Liver (tissue), 9 donors: ENCODE data around the gene LMBR1L. TPM values are rescaled to one million over a fixed set of nuclear protein-coding genes. Genes with fewer than 3 reads are reported as not detected.

ENCODE experiments used
- DNase-seq: peaks from one replicate; pipeline ENCODE4 v3.0.0-alpha.2; 2017; ENCODE audit warnings: low spot score
- H3K27ac ChIP-seq, 2 donors: one replicate each; pipeline ENCODE4 v1.7.0; 2013; ENCODE audit warnings: inconsistent platforms in 2 of 2, low read length in 2 of 2, control low read depth in 1 of 2, low read depth in 1 of 2, mild to moderate bottlenecking in 1 of 2
- H3K27me3 ChIP-seq, 4 donors: one replicate each; pipeline versions ENCODE4 v1.6.1 to v1.7.0; 2013; ENCODE audit warnings: low read length in 3 of 4, inconsistent platforms in 1 of 4, mild to moderate bottlenecking in 1 of 4, moderate library complexity in 1 of 4; ENCODE audit not compliant: control insufficient read depth in 4 of 4, insufficient read depth in 4 of 4
- H3K36me3 ChIP-seq, 4 donors: one replicate each; pipeline versions ENCODE4 v1.6.1 to v1.7.0; 2013; ENCODE audit warnings: low read length in 3 of 4, mild to moderate bottlenecking in 3 of 4, low read depth in 1 of 4, moderate library complexity in 1 of 4; ENCODE audit not compliant: control insufficient read depth in 4 of 4, insufficient read depth in 3 of 4
- H3K4me1 ChIP-seq, 4 donors: one replicate each; pipeline versions ENCODE4 v1.6.1 to v1.7.0; 2013; ENCODE audit warnings: low read length in 3 of 4, mild to moderate bottlenecking in 3 of 4, moderate library complexity in 1 of 4; ENCODE audit not compliant: control insufficient read depth in 4 of 4, insufficient read depth in 4 of 4
- H3K4me3 ChIP-seq, 3 donors: one replicate each; pipeline versions ENCODE4 v1.6.1 to v1.7.0; 2013; ENCODE audit warnings: low read length in 3 of 3, control low read depth in 1 of 3, low read depth in 1 of 3, mild to moderate bottlenecking in 1 of 3
- H3K9ac ChIP-seq, 2 donors: one replicate each; pipeline ENCODE4 v1.7.0; 2013; ENCODE audit warnings: low read length in 2 of 2, mild to moderate bottlenecking in 2 of 2, moderate library complexity in 2 of 2, control low read depth in 1 of 2, low read depth in 1 of 2
- H3K9me3 ChIP-seq, 4 donors: one replicate each; pipeline versions ENCODE4 v1.6.1 to v1.7.0; 2013; ENCODE audit warnings: low read length in 3 of 4; ENCODE audit not compliant: control insufficient read depth in 4 of 4
- CTCF ChIP-seq: fragments of 150-350 bp; IDR thresholded peaks from 2 replicates; pipeline ENCODE4 v1.5.1; 2017; ENCODE audit warnings: improper control_type of control experiment, low read depth, low read length; ENCODE audit not compliant: missing input control
- EGR1 ChIP-seq, 2 donors: IDR thresholded peaks; 2 replicates each; pipeline ENCODE4 v1.6.1; 2016 to 2018; ENCODE audit warnings: antibody characterized with exemption in 2 of 2, low read depth in 2 of 2
- FOXA1 ChIP-seq: IDR thresholded peaks from 2 replicates; pipeline ENCODE4 v1.6.1; 2016; ENCODE audit warnings: antibody characterized with exemption
- GABPA ChIP-seq, 2 donors: IDR thresholded peaks in 1 of 2; conservative IDR thresholded peaks in 1 of 2; 2 replicates each; pipeline ENCODE4 v1.6.1; 2016; ENCODE audit warnings: antibody characterized with exemption in 2 of 2, mild to moderate bottlenecking in 1 of 2, moderate library complexity in 1 of 2
- HNF4A ChIP-seq, 2 donors: conservative IDR thresholded peaks; 2 replicates each; pipeline ENCODE4 v1.6.1; 2016; ENCODE audit warnings: antibody characterized with exemption in 2 of 2, mild to moderate bottlenecking in 2 of 2
- HNF4G ChIP-seq: IDR thresholded peaks from 2 replicates; pipeline ENCODE4 v1.6.1; 2016; ENCODE audit warnings: antibody characterized with exemption
- JUND ChIP-seq, 2 donors: IDR thresholded peaks; 2 replicates each; pipeline ENCODE4 v1.6.1; 2016; ENCODE audit warnings: antibody characterized with exemption in 2 of 2
- MAX ChIP-seq: IDR thresholded peaks from 2 replicates; pipeline ENCODE4 v1.6.1; 2016; ENCODE audit warnings: antibody characterized with exemption
- NR2F2 ChIP-seq: IDR thresholded peaks from 2 replicates; pipeline ENCODE4 v1.6.1; 2016; ENCODE audit warnings: antibody characterized with exemption
- RAD21 ChIP-seq, 2 donors: IDR thresholded peaks; 2 replicates each; pipeline ENCODE4 v1.6.1; 2016; ENCODE audit warnings: antibody characterized with exemption in 2 of 2, mild to moderate bottlenecking in 2 of 2
- RXRA ChIP-seq, 2 donors: IDR thresholded peaks; 2 replicates each; pipeline ENCODE4 v1.6.1; 2017 to 2018; ENCODE audit warnings: antibody characterized with exemption in 2 of 2, mild to moderate bottlenecking in 1 of 2
- SP1 ChIP-seq: IDR thresholded peaks from 2 replicates; pipeline ENCODE4 v1.6.1; 2018; ENCODE audit warnings: antibody characterized with exemption, mild to moderate bottlenecking
- TAF1 ChIP-seq: conservative IDR thresholded peaks from 2 replicates; pipeline ENCODE4 v1.6.1; 2016; ENCODE audit warnings: antibody characterized with exemption, mild to moderate bottlenecking
- YY1 ChIP-seq: IDR thresholded peaks from 2 replicates; pipeline ENCODE4 v1.6.1; 2016; ENCODE audit warnings: antibody characterized with exemption, mild to moderate bottlenecking
- WGBS: extraction: QIAGEN DNeasy Blood & Tissue Kit; methylation state at CpG from one replicate; pipeline ENCODE4 v1.1.7; 2013; 5-methylcytosine and 5-hydroxymethylcytosine counted together
- polyA plus RNA-seq, 2 donors: library from polyadenylated mRNA; stranded (reverse) in 1 of 2; unstranded in 1 of 2; fragments of 200-250 nt in 1 of 2; fragments of >200 nt in 1 of 2; fragmentation: Nextera tagmentation in 1 of 2; extraction: Ambion mirVana in 1 of 2; gene quantifications; one replicate each; pipeline versions ENCODE4 v1.2.1 to v1.2.3, GENCODE V29; 2013 to 2015
- total RNA-seq, 2 donors: library from RNA; depleted of rRNA; stranded (reverse); fragments of >200 nt; gene quantifications; one replicate each; pipeline ENCODE4 v1.2.3, GENCODE V29; 2014
- TF ChIP-seq, protein P1 (sequence below): IDR thresholded peaks from 2 replicates; pipeline ENCODE4 v1.6.1; 2016; ENCODE audit warnings: antibody characterized with exemption
- TF ChIP-seq, protein P2 (sequence below): IDR thresholded peaks from 2 replicates; pipeline ENCODE4 v1.6.1; 2016; ENCODE audit warnings: antibody characterized with exemption, mild to moderate bottlenecking
- donor health status: healthy.
- donor health status: healthy.
- donor health status: healthy.
- donor health status: healthy.
- donor health status: healthy.

The LMBR1L gene
- total and polyA plus RNA-seq, 4 donors, result 9.3 to 23.7 (median 11.8) TPM

- Histone ChIP-seq H3K27ac (no peak overlapping the region), H3K9me3 (no peaks in the 10 kb centered on the region), H3K4me3 (no peak overlapping the region), H3K36me3 (peaks cover 23 to 45% (median 31%) of the 10 kb centered on the region in 4 donors), H3K4me1 (peaks cover 11 to 49% (median 41%) of the 10 kb centered on the region in 4 donors), H3K27me3 (no peaks in the 10 kb centered on the region), H3K9ac (no peak overlapping the region)
- no peak for DNase-seq
- TF ChIP-seq HNF4G (no peak), EGR1 (IDR thresholded peaks at IDR 0.05; ENCODE audit: low read depth in 2 of 2) (no peak), SP1 (peak; percentile 15), MAX (no peak), TAF1 (no peak), HNF4A (conservative IDR thresholded peaks at IDR 0.05) (no peak)
- WGBS, result 35% methylated on average over 4 of the region's 4 CpGs
Observed at GRCh38 chr12:49055092-49055491, 55.6 kb downstream of the LMBR1L start.

DNA sequence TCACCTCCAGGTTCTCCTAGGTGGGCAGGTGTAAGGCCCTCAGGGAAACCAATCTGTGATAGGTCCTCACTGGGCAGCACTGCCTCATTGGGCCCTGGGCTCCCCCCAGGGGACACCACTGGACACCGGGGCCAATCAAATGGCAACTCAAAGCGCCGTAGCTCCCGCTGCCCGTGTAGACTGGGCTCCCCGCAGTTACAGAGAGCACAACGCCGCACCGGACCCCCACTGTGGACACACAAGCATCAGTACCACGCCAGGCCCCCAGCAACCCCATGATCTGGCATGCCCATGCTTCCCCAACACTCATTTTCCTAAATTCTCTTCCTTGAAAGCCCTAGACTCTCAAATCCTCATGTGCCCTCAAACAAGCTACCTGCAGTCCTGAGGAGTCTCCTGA lies 56.1 kb downstream of the LMBR1L start:
- Histone ChIP-seq H3K27ac (no peak overlapping the region), H3K4me1 (peaks cover 11 to 49% (median 41%) of the 10 kb centered on the region in 4 donors), H3K9ac (no peak overlapping the region), H3K27me3 (no peaks in the 10 kb centered on the region), H3K4me3 (no peak overlapping the region), H3K9me3 (no peaks in the 10 kb centered on the region), H3K36me3 (peaks cover 25 to 49% (median 36%) of the 10 kb centered on the region in 4 donors)
- 97% methylated on average over 10 of the region's 10 CpGs for WGBS
- no peak for DNase-seq
- no peak for TF ChIP-seq FOXA1
- no peak for TF ChIP-seq HNF4G
- TF ChIP-seq RAD21 (IDR thresholded peaks at IDR 0.05), result no peak
- TF ChIP-seq, protein P1, sequence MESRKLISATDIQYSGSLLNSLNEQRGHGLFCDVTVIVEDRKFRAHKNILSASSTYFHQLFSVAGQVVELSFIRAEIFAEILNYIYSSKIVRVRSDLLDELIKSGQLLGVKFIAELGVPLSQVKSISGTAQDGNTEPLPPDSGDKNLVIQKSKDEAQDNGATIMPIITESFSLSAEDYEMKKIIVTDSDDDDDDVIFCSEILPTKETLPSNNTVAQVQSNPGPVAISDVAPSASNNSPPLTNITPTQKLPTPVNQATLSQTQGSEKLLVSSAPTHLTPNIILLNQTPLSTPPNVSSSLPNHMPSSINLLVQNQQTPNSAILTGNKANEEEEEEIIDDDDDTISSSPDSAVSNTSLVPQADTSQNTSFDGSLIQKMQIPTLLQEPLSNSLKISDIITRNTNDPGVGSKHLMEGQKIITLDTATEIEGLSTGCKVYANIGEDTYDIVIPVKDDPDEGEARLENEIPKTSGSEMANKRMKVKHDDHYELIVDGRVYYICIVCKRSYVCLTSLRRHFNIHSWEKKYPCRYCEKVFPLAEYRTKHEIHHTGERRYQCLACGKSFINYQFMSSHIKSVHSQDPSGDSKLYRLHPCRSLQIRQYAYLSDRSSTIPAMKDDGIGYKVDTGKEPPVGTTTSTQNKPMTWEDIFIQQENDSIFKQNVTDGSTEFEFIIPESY, result no peak
- TF ChIP-seq SP1, result no peak
- no peak for TF ChIP-seq JUND (IDR thresholded peaks at IDR 0.05)
- no peak for TF ChIP-seq CTCF
- no peak for TF ChIP-seq YY1
- TF ChIP-seq RXRA (IDR thresholded peaks at IDR 0.05), result no peak
- TF ChIP-seq TAF1, result no peak
- no peak for TF ChIP-seq NR2F2
- TF ChIP-seq EGR1 (IDR thresholded peaks at IDR 0.05; ENCODE audit: low read depth in 2 of 2), result no peak
- TF ChIP-seq MAX, result no peak
- TF ChIP-seq GABPA (IDR thresholded peaks at IDR 0.05 in 1 of 2, conservative IDR thresholded peaks at IDR 0.05 in 1 of 2), result no peak

GRCh38 chr12:49054096-49054495 lies 56.6 kb downstream of the LMBR1L start:
- no peak overlapping the region for H3K9ac ChIP-seq
- H3K9me3 ChIP-seq, result no peaks in the 10 kb centered on the region
- 95% methylated on average over 5 of the region's 5 CpGs for WGBS
- no peak for DNase-seq
- no peak overlapping the region for H3K27ac ChIP-seq
- H3K36me3 ChIP-seq, result peaks cover 25 to 53% (median 39%) of the 10 kb centered on the region in 4 donors
- H3K27me3 ChIP-seq, result no peaks in the 10 kb centered on the region
- peaks cover 11 to 46% (median 41%) of the 10 kb centered on the region in 4 donors for H3K4me1 ChIP-seq
- H3K4me3 ChIP-seq, result no peak overlapping the region
- no peak for TF ChIP-seq NR2F2
- no peak for TF ChIP-seq RXRA (IDR thresholded peaks at IDR 0.05)
- TF ChIP-seq GABPA (IDR thresholded peaks at IDR 0.05 in 1 of 2, conservative IDR thresholded peaks at IDR 0.05 in 1 of 2), result no peak
- TF ChIP-seq, protein P2, sequence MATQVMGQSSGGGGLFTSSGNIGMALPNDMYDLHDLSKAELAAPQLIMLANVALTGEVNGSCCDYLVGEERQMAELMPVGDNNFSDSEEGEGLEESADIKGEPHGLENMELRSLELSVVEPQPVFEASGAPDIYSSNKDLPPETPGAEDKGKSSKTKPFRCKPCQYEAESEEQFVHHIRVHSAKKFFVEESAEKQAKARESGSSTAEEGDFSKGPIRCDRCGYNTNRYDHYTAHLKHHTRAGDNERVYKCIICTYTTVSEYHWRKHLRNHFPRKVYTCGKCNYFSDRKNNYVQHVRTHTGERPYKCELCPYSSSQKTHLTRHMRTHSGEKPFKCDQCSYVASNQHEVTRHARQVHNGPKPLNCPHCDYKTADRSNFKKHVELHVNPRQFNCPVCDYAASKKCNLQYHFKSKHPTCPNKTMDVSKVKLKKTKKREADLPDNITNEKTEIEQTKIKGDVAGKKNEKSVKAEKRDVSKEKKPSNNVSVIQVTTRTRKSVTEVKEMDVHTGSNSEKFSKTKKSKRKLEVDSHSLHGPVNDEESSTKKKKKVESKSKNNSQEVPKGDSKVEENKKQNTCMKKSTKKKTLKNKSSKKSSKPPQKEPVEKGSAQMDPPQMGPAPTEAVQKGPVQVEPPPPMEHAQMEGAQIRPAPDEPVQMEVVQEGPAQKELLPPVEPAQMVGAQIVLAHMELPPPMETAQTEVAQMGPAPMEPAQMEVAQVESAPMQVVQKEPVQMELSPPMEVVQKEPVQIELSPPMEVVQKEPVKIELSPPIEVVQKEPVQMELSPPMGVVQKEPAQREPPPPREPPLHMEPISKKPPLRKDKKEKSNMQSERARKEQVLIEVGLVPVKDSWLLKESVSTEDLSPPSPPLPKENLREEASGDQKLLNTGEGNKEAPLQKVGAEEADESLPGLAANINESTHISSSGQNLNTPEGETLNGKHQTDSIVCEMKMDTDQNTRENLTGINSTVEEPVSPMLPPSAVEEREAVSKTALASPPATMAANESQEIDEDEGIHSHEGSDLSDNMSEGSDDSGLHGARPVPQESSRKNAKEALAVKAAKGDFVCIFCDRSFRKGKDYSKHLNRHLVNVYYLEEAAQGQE, result no peak
- no peak for TF ChIP-seq FOXA1
- no peak for TF ChIP-seq SP1
- TF ChIP-seq, protein P1, result no peak
- no peak for TF ChIP-seq YY1
- TF ChIP-seq HNF4A (conservative IDR thresholded peaks at IDR 0.05), result no peak
- no peak for TF ChIP-seq HNF4G
- no peak for TF ChIP-seq TAF1
- no peak for TF ChIP-seq RAD21 (IDR thresholded peaks at IDR 0.05)
- no peak for TF ChIP-seq EGR1 (IDR thresholded peaks at IDR 0.05; ENCODE audit: low read depth in 2 of 2)
- TF ChIP-seq MAX, result no peak
- TF ChIP-seq JUND (IDR thresholded peaks at IDR 0.05), result no peak
